Adrenal gland (tissue), 5 donors: ENCODE results near the gene CRYBB1.

Experiments
- POLR2A ChIP-seq, 2 donors: fragments of 450-650 bp; IDR thresholded peaks; one replicate each; pipeline ENCODE4 v1.6.1; 2017; ENCODE audit warnings: antibody characterized with exemption in 2 of 2, mild to moderate bottlenecking in 2 of 2, moderate library complexity in 1 of 2
- TF ChIP-seq, protein P1 (sequence below), 6 experiments: fragments of 450-650 bp in 4 of 6; fragments of 200-600 bp in 2 of 6; sonication (generic) in 1 of 6; IDR thresholded peaks; 1 replicate in 5 of 6; 2 replicates in 1 of 6; pipeline versions ENCODE4 v1.5.1 to v1.8.0; 2016 to 2021; ENCODE audit warnings: antibody characterized with exemption in 6 of 6, mild to moderate bottlenecking in 2 of 6, moderate library complexity in 1 of 6
- donor health status: DM: no; HTN: no; CAD: no.

DNA sequence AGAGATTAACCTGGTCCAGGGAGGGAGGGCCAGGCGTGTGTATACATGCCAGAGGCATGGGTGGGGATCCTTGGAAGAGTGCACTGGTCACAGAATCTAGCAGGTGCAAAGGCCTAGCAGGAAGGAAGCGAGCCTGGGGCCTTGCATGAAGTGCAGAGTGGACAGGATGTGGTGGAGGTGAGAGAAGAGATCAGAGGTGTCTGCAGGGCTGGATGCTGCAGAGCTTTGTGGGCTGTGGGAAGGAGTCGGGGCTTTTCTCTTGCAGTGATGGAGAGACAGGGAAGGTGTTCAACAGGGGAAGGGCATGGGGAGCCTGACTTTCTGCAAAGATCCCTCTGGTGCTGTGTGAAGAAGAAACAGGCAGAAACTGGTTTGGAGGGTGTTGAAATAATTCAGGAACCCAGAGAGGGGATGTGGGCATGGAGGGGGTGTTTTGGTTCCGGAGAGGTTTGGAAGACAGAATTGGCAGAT, 25.4 kb downstream of the CRYBB1 start:
- TF ChIP-seq, protein P1, sequence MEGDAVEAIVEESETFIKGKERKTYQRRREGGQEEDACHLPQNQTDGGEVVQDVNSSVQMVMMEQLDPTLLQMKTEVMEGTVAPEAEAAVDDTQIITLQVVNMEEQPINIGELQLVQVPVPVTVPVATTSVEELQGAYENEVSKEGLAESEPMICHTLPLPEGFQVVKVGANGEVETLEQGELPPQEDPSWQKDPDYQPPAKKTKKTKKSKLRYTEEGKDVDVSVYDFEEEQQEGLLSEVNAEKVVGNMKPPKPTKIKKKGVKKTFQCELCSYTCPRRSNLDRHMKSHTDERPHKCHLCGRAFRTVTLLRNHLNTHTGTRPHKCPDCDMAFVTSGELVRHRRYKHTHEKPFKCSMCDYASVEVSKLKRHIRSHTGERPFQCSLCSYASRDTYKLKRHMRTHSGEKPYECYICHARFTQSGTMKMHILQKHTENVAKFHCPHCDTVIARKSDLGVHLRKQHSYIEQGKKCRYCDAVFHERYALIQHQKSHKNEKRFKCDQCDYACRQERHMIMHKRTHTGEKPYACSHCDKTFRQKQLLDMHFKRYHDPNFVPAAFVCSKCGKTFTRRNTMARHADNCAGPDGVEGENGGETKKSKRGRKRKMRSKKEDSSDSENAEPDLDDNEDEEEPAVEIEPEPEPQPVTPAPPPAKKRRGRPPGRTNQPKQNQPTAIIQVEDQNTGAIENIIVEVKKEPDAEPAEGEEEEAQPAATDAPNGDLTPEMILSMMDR (IDR thresholded peaks at IDR 0.05): no peak
- no peak for TF ChIP-seq POLR2A (IDR thresholded peaks at IDR 0.05)
